ENCODE data around the gene PELI2.
A peak's percentile ranks its signal among the peaks of the same experiment; 100 is the strongest.

The PELI2 gene

DNA sequence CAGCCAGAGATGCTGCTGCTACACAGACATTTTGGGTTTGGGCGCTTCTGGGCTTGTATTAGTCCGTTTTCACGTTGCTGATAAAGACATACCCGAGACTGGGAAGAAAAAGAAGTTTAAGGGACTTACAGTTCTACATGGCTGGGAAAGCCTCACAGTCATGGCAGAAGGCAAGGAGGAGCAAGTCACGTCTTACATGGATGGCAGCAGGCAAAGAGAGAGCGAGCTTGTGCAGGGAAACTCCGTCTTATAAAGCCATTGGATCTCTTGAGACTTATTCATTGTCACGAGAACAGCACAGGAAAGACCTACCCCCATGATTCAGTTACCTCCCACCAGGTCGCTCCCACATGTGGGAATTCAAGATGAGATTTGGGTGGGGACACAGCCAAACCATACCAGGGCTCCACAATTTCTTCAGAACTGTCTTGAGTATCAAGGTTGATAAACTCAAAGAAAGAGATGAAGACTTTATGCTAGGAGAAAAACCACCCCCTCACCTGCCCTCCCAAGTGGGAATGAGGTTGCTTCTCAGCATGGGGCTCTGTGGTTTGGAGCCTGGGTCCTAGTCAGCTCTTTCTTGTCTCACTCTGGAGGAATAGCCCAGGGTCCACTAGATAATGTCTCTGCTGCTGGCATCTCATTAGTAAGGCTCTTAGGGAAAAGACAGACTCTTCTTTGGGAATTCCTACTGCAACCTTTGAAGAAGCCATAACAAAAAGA lies 200.3 kb downstream of the PELI2 start:
- no peak for DNase-seq

DNA sequence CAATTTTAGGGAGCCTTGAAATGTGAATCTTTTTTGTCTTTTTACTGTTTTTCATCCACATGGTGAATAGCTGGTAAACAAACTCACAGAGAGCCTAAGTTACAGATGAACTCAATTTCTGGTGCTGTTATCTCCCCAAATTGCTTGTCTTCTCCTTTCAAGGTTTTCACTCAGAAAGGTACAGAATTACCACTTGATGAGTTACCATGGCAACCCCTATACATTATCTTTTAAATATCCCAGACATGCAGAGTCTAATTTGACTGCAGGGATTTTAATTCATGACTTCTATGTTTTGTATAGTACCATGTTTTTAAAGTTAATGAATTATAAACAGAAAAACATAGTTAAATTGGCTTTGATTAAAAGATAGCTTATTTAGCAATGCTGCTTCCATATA lies 203.7 kb downstream of the PELI2 start:
- no peak for DNase-seq

DNA sequence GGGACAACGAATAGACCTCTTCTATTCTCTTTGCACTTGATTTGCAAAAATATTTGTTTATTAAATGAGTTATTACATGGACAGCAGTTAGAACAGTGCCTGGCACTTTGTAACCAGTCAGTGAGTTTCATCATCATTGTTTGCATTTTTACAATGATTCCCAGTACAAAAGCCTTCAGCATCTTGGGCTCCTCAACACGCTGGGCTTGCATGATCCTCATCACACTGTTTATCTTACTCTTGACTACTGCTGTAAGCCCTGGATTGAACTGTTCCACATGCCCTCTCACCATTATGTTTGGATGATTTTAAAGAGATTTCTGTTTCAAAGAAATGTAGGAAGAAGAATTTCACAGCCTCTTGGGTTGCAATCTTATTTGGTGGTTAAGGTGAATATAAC lies 204.3 kb downstream of the PELI2 start:
- DNase-seq: no peak

DNA sequence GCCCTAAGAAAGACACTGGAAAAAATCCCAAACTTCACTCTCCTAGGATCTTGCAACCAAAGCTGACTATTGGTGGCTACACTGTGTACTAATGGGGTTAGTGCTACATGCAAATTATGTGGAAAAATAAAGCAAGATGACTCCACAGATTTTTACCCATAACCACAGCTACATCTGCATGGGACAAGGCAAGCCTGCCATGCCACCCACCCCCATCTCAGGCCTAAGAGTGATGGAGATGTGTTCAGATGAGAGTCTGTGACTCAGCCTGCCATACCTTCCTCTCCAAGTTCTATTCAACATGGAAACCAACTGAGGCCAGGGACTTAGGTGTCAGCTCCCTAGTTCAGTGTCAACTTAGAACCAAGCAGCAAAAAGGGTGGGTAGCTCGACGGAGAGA lies 206.2 kb downstream of the PELI2 start:
- no peak for DNase-seq

DNA sequence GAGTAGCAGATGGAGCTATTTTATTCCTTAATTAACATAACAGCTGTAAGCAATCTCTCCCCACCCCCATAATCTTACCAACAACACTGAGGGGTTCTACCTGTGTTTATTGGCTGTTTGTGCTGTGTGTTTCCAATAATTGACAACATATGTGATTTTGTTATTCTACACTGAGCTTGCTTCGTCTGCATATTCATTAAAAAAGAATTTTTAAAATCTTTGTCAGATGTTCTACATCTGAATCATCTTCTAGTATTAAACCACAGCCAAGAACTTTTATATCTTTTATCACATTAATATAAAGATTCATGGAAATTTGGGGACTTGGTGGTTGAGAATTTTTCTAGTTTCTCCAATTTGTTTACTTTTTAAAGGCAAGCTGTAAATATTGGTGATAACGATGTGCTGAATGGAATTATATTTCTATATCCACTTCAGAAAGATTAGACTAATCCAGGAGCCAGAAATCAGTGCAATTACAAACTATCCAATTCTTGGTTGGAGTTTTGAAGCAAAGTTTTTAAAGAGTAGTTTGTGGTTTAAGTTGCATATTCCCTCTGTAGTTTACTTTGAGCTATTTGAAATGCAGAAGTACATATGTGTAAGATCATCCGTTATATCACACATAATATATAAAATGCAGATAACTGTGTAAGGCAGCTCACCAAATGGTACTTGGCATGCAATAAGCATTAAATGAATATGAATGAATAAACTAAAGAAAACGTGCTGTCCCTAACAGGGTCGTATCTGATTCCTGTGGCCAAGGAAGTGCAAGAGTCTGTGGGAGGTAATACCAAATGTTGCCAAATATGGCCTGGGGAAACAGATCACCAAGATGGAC lies 206.9 kb downstream of the PELI2 start:
- no peak for DNase-seq

DNA sequence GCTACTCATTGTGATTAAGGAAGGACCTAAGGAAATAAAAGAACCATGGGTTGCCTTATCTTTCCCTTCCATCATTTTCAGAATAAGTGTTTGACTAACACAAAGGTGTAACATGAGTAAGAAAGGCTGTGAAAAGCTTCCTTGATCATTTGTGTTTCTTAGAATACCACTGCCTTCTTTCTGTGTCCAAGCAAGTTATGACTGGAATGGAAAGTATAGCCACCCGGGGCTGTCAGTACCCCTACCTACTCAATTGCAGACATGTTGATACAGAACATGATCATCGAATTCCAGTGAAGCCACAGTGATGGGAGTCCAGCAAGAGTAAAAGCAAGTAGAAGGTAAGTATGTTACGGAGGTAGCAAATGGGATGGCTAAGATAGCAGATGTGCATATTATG lies 209.8 kb downstream of the PELI2 start:
- no peak for DNase-seq

DNA sequence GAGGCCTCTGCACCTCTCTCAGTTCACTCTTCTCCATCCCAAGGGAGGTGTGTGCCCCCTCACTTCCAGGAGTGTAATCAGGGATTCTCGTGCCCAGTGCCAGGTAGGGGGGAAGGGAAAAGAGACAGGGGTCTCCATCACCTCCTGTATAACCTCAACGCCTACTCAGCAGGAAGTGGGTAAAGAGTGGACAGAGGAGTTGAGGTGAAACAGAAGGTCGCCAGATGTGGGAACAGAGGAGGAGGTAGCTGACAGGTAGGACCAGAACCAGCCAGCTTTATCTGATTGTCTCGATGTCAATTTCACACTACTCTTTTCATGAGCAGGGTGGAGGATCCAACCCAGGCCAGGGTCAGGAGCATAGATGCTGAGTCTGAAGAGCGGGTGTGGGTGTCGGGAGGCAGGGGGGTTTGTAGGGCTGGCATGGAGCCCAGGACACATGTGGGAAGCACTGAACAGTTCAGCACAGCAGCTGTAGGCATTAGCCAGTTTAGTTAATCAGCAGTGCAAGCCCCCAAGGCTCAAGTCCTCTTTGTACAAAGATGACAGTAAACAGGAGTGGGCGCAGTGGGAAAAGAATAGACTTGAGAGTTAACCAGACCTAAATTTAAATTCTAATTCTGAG lies 213.5 kb downstream of the PELI2 start:
- no peak for DNase-seq

DNA sequence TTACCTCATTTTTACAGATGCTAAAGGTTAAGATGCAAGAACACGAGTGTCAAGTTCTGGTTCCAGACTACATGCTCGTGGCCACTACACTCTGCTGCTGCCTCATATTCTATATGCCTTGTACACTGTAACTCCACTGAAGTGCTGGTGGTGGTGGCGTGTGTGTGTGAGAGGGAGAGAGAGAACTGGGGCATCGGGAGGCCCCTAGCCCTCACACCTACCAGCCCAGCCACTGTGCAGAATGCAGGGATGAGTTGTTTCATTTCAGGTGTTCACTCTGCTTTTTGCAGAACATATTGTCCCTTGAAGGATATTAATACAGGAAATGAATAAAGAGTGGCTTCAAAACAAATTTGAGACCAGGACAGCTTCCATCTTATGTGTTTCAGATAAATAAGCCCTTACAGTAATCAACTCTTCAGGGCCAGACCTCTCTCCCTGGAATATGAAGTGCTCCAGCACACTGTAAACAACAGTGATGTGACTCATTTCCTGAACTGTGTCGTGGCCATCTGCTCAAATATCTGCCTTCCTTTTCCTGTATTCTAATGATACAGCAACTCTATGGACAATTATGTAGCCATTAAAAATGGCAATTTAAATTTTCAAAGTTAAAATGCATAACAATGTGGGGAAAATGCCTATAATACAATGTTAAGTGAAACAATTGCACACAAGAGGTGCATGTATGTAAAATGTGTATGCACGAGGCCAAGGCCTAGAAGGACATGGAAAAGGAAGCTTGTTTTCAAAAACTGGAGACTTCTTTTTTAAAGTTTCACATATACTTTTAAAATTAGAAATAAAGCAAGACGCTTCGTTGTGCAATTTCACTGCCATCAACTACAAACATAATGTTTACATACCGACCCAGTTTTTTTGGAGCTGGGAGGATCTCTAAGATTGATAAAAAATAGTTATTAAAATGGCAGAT lies 215.4 kb downstream of the PELI2 start:
- DNase-seq: no peak

DNA sequence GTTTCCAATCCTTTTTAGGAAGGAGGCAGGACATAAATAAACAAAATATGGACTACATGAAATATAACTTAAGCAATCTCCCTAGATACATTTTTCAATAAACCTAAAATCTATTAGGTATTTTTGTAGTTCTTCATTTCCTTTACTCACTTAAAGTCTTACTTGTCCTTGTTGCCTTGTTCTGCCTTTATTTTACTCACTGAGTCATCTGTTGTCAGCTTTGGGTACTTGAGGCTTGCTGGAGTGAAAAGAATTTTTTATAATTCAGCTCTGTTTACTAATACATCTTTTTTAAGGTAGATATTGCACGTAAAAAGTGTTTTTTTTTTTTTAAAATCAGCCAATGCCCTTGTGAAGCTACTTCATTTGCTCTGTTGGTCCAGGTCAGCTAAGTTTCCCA lies 216.2 kb downstream of the PELI2 start:
- DNase-seq: no peak

DNA sequence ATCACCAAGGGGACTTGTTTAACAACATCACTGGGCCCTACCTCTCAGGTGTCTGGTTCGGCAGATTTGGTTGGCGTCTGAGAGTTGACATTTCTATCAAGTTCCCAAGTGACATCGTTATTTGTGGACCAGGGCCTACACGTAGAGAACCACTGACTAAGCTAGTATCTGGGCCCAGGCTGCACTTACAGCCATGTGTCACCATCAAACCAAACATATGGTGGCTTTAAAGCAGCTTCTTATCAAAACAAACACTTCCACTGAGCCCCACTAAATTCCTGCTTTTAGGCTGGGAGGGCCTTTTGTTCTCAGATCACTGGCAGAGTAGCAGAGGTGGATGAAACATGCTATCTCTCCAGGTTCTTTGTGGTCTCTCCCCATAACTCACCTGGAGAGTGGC lies 220.5 kb downstream of the PELI2 start:
- no peak for DNase-seq

DNA sequence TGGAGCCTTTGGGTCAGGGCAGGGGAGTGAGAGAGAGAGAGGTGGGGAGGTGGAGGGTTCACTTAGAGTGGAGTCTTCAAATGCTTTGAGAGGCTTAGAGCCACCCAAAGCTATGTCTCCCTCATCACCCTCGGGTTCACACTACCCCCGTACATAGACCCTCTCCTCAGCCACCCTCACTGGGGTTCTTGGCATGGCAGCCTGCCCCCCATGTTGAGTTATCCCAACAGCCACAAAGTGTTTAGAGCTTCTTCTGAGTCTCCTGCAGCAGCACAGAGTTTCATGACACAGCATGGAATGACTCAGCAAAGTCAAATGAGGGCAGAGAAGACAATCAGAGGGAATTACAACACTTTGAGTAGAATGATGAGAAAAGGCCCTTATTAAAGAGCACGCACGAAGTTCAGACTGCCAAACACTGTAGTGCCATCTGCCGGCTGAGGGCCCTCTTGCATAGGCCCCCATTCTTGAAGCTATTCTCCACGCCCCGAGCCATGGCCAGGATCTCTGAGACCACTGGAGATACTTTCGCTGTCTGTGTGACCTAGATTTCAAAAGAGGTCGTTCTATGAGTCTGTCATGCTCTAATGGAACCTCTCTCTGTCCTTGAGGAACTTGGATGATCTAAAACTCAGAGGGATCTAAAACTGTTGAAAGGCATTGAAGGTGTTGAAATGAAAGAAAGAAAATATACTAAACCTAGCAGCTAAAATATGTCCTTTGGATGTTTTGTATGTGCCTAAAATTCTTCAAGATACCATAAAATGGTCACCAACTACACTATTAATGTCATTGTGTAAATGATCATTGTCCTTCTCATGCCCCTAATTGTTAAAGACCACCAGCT lies 221.9 kb downstream of the PELI2 start:
- DNase-seq: peak in 1 of 2 experiments; percentile 32

DNA sequence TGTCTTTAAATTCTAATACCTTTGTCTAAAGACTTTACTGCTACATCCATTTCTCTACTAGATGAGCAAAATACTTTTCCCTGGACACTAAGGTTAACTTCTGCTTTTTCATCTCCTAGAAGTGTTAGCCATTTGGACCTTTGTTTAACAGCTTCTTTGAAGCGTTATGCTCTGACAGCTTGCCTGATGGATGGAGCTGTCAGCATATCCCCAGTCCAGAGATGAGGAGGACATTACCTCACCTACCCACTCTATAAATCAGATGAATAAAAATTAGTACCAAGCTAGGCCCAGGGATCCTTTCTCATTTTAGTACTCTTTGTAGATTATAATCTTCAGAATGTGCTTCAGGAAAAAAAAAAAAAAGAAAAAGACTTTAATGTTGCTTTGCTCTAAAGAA lies 222.7 kb downstream of the PELI2 start:
- DNase-seq: no peak

DNA sequence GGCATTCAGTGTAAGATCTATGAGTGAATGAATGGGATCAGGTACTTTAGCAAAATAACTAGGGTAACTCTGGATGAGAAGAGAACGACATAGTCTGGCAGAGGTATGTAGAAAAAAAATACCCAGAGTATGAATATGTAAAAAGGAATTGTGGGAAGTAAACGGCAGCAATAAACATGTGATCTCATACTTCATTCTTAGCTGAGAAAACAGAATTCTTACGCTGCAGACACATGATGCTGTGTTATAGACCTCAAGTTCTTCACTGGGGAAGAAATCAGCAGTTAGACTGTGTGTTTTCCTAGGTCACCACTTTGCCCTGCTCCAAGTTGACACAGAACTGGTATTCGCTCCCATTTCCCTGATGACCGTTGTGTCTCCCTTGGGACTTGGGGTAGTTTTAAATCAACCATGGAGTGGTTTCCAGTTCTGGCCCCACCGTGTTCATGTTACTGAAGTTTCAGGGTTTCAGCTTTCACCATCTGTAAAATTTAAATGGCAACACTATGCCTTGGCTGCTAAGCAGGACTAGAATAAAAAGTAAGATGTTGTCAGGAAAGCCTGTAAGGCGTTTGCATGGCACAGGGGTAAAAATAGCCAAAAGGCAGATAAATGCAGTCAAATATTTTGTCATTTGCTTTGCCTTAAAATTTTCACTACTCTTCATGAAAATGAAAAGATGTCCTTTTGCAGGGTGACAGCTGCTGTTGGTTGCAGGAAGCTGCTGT lies 223.7 kb downstream of the PELI2 start:
- DNase-seq: no peak

DNA sequence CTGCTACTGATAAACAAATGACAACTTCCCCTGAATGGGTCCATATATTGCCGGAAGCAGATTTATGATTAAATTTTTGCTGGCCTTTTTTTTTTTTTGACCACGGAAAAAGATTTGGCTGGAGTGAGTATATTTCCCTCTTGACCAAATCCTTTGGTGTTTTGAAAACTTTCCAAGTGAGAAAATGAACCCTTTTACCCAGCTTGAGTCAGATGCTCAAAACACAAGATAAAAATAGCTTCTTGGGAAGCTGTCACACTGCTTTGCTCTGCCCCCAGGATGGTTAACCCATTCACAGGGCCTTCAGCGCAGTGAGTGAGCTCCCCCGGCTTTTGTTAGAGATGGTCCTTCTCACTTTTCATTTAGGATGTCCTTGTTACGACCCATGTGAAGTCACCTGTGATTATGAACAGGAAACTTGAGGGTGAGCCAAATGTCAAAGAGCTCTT lies 224.3 kb downstream of the PELI2 start:
- no peak for DNase-seq

DNA sequence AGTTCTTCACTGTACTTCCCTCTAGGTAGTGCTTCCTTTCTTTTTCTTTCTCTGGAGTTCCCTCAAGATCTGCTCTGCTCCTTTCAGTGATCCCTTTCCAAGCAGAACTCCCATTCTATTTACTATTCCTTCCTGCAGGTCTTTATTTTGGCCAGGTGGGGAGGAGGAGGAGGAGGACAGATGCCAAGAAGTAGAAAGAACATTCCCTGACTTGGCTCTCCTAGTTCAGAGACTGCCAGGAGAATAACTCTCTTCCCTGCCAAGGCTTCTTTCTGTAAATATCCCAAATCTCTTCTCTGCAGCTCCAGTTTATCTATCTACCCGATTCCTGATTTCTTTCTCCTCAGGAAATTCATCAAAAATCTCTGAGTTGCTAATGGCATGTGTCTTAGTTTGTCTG lies 231.7 kb downstream of the PELI2 start:
- DNase-seq: no peak

Data from NCI-H187 (cell line).